ENCODE data around the gene DNPH1.
A peak's percentile ranks its signal among the peaks of the same experiment; 100 is the strongest.

Gene DNPH1

DNA sequence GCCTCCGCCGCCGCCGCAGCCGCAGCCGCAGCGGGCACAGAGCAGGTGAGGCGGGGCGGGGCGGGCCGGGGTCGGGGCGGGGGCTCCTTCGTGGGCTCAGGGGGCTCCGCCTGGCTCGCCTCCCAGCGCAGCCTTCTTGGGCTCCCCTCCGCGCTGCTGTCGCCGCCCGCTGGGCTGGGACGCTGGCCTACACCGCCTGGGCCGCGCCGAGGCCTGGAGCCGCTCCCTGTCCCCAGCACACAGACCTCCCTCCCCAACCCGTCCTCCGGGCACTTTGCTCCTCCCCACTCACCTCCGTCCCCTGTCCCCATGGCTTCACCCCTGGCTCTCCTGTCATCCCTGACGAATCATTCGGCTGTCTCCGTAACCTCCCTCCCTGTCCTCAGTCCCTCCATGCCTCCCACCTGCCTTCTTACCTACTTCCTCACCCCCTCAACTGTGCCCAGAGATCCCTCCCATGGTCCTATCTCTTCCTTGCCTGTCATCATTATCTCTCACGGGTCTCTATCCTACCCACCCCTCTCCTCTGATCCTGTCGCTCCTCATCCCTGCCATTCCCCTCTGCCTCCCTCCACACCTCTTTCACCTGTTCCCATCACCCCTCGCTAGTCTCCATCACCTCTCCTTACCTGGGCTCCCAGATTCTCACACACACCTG is 14.5 kb upstream of the DNPH1 start:
- DNase-seq, result no peak

DNA sequence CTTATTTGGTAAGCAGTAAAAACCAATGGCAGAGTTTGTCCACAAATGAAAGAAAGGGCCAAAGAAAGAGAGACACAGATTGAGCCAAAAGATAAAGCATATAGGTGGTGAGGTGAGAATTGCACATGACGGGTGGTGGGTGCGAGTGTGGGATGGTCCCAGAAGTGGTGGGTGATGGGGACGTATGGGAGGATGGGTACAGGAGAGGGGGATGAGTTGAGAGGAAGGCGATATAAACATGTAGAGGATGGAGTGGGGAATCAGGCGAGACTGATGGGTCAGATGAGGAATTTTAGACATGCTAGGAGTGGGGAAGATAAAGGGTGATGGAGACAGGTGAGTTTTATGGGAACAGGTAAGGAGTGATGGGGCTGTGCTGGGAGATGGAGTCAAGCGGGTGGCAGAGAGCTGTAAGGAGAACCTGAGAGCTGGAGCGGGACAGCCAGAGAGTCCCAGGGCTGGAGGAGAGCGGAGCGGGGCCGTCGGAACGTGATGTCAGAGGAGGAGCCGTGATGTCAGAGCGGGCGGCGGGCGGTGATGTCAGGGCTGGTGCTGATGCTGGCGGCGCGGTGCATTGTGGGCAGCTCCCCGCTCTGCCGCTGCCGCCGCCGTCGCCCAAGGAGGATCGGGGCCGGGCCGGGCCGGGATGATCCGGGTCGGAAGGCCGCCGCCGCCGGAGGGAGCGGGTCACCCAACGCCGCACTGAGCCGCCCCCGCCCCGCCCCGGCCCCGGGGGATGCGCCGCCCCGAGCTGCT is 13.8 kb upstream of the DNPH1 start, which contains the start of gene TTBK1:
TTBK1 (plus strand) TSS at position 574 of the 756 bp plus-strand sequence. CDS start 3,180 bp downstream, outside the sequence.
- peak; percentile 29 for DNase-seq

DNA sequence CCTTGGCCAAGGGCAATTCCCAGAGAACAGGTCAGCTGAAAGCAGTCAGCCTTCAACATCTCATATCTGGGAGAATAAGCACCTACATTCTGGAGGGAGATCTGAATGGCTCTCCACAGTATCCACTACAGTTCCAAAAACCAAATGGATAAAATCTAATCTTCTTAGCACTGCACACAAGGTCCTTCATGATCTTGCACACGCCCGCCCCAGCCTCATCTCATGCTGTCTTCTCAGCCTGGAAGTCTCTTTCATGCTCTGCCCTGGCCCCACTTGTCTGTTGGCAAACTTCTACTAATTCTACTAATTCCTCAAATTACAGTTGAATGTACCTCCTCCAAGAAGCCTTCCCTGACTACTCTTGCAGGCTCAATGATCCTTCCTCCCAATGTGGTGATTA is 12.2 kb upstream of the DNPH1 start:
- no peak for DNase-seq

DNA sequence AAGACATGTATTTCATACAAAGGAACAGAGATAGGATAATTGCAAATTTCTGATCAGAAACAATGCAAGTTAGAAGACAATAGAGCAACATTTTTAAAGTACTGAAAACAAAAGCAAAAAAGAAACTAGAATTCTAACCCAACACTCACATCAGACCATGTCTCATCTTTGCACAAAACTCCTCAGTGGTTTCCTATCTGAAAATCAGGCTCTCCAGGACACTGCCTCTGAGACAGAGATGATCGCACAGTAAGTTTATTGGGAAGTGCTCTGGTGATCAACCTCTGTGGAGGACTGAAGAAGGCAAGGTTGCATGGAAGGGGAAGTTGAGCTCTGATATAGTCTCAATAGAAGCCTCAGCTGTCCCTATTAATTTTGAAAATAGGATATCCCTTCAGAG is 11.7 kb upstream of the DNPH1 start:
- DNase-seq, result no peak

DNA sequence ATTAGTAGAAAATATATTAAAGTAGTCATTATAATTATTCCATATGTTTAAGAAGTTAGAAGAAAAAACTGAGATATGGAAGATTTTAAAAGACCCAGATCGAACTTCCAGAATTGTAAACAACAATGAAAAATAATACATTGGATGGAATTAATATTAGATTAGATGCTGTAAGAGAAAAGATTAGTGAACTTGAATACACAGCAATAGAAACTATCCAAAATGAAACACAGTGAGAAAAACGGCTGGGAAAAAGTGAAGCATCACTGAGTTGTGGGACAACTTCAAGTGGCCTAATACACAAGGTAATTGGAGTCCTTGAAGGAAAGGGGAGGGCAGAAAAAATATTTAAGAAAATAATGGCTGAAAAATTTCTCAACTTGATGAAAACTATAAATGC is 9.8 kb upstream of the DNPH1 start:
- no peak for DNase-seq

DNA sequence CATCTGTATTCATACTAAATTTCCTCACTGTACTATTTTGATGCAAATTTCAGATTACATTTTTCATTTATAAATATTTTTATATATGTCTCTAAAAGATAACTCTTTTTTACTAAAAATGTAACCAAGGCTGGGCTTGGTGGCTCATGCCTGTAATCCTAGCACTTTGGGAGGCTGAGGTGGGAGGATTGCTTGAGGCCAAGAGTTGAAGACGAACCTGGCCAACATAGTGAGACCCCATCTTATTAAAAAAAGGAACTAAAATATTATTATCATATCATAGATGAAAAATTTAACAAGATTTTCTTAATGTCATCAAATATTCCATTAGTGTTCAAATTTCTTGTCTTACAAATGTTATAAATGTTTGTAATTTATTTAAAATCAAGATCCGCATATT is 6.6 kb upstream of the DNPH1 start:
- no peak for DNase-seq

DNA sequence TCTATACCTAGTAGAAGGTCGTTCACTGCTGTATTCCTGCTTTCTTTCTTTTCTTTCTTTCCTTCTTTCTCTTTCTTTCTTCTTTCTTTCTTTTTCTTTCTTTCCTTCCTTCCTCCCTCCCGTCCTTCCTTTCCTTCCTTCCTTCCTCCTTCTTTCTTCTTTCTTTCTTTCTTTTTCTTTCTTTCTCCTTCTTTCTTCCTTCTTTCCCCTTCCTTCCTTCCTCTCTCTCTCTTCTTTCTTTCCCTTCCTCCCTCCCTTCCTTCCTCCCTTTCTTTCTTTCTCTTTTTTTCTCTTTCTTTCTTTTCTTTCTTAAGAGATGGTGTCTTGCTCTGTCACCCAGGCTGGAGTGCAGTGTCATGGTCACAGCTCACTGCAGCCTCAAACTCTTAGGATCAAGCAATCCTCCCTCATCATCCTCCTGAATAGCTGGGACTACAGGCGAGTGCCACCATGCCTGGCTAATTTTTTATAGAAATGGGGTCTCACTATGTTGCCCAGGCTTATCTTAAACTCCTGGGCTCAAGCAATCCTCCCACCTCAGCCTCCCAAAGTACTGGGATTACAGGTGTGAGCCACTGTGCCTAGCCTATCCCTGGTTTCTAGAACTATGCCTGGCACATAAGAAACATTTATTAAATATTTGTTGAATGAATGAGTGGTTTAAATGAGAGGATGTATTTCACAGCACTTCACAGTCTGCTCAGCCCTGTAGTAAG is 2.6 kb upstream of the DNPH1 start:
- DNase-seq, result no peak

DNA sequence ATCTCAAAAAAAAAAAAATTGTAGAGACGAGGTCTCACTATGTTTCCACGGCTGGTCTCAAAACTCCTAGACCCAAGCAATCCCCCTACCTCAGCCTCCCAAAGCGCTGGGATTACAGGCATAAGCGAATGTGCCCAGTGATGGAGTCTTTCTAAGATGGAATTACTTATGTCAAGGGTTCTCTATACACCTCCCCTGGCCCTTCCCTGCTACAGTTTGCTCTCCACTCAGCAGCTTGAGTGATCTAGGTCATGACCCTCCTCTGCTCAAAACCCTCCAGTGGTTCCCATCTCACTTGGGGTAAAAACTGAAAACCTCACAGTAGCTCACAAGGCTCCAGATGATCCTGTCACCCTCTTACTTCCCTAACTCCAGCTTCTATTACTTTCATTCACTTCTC is 1.8 kb upstream of the DNPH1 start:
- no peak for DNase-seq

DNA sequence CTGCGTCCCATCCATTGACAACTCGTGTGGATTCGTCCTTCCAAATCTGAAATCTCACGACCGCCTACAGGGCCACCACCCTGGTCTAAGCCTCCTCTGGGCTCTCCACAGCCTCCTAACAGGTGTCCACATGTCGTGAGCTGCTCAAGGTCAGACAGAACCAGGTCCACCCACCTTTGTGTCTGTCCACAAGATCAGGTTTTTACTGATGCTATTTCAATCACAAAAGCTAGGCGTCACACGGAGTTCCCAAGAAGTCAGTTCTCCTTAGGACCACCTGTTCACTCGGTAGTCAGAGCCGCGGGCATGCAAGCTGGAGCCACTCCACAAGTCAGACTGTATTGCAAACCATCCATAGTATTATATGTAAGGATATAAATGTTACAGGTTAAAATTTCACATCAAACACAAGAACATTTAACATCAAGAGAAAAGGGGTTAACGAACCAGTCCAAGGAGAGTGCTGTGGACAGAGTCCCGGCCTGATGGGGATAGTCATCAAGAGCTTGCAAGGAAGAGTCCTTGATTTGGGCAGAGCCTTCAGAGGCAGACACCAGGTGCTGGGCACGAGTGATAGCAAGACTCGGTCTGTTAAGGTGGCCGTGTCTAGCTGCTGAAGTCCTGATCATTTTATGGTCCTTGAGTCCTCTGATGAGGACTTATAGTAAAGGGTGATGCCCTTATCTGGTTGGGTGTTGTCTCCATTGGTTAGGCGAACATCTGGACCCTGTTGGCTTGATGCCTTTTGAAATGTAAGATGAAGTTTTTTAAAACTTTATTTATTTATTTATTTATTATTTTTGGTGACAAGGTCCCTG is 731 bp upstream of the DNPH1 start:
- no peak for DNase-seq

DNA sequence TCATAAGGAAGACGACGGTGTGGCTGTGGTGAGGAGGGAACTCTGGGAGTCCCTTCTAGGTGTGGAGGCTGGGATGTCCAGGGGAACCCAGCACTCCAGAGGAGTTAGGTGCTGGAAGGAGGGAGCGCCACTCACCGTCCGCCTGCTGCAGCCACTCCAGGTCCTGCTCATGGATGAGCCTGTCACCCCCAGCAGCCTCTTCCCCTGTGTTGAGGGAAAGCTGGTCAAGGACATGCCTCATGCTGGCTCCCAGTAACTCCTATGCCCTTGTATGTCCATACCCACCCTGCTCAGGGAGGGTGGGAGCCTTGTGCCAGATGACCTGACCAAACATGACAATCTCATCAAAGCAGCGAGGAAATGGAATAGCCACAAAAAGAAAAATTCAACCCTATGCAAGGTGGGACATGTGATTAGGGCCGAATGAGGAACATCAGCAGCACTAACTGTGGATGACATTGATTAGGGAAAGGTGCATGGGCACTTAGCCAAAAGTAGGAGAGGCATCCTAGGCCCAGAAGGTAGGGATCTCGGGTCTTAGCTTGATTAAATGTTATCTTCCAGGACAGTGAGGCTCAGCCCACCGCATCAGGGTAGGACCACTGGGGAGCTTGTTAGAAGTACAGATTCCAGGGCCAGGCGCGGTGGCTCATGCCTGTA is 3.0 kb downstream of the DNPH1 start:
- DNase-seq, result no peak

DNA sequence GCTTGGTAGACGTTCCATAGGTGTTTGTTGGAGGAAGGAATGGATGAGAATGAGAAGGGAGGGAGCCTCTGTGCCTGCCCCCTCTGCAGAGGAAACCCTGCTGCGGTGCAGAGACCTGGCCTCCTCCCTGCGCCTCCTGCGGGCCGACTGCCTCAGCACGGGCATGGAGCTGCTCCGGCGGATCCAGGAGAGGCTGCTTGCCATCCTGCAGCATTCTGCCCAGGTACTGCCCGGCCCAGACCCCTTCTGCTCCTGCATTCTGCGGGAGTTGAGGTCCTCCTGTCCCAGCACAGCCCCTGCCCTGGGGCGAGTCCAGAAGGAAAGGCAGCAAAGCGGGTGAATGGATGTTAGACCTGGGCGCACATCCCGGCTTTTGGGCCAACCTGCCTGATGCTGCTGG is 6.1 kb downstream of the DNPH1 start:
- DNase-seq, result no peak

DNA sequence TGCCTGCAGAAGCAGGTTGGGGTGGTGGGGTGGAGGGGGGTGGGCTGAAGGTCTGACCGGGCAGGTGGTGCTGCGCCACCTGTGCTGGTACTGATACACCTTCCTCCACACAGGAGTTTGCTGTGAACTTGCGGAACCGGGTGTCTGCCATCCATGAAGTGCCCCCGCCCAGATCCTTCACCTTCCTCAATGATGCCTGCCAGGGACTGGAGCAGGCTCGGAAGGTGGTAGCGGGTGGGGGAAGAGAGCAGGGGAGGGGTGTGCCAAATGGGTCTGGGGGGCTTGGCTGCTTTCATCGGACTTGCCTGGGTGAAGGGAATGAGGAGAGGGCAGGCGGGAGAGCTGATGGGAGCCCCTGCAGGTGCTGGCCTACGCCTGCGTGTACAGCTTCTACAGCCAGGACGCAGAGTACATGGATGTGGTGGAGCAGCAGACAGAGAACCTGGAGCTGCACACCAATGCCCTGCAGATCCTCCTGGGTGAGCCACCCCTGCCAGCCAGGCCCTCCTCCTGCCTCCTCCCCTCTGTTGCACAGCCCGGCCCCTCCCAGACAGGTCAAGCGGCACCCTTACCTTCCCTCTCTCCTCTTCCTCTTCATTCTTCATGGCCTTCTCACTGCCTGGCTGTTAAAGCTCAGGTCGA is 6.7 kb downstream of the DNPH1 start:
- no peak for DNase-seq

DNA sequence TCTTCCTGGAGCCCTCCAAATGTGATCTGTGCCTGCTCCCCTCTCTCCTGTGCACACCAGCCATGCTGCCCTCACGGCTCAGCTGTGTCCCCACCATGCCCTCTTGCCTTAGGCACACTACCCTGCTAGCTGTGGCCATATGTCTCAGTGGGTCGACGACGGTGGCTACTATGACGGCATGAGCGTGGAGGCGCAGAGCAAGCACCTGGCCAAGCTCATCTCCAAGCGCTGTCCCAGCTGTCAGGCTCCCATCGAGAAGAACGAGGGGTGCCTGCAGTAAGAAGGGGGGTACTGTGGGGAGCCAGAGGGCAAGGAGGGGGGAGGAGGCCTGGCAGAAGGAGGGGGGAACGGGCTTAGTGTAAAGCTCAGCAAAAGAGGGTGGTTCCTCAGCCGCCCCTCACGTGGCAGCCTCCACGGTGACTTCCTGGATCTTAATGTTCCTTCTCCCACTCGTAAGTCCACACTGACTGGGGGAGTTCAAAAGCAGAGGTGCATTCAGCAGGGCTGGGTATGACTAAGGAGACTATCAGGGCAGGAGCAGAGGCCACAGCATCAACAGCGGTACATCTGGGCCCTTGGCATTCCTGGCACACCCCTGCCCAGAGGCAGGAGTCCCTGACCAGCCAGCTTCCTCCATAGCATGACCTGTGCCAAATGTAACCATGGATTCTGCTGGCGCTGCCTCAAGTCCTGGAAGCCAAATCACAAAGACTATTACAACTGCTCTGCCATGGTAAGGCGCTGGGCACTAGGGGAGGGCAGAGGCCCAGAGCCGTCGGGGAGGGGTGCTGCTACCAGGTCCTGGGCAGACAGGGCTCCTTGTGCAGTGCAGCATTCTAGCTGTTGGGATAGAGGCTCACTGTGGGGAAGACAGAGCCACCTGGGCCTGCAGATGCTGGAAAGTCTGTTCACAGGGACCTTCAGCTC is 8.0 kb downstream of the DNPH1 start:
- DNase-seq, result no peak

DNA sequence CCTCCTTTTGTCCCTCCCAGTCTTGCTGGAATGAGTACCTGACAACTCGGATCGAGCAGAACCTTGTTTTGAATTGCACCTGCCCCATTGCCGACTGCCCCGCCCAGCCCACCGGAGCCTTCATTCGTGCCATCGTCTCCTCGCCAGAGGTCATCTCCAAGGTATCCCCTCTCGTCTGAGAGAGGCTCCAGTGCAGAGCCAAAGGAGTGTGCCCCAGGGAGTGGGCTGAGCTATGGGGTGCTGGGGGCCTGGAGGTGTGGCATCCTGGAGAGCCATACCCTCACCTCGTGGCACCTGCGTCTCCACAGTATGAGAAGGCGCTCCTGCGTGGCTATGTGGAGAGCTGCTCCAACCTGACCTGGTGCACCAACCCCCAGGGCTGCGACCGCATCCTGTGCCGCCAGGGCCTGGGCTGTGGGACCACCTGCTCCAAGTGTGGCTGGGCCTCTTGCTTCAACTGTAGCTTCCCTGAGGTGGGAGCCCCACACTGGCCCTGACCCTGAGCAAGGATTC is 8.8 kb downstream of the DNPH1 start:
- DNase-seq, result no peak

DNA sequence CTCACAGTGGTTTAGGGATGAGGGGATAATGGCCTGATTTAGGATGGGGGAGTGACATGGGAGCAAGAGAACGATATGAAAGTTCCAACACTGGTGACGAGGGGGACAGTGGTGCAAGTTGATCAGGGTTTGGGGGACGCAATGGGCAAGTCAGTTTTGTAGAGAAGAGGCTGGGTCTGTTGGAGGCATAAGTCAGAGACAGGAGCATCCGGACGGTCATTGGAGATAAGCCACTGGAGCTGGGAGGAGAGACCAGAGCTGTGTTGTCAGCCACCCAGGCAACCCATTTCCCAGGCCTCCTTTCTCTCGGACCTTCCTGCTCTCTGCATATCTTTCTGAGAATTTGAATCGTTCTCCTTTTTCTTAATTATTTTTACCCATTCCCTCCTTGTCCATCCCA is 9.5 kb downstream of the DNPH1 start:
- DNase-seq, result no peak

DNA sequence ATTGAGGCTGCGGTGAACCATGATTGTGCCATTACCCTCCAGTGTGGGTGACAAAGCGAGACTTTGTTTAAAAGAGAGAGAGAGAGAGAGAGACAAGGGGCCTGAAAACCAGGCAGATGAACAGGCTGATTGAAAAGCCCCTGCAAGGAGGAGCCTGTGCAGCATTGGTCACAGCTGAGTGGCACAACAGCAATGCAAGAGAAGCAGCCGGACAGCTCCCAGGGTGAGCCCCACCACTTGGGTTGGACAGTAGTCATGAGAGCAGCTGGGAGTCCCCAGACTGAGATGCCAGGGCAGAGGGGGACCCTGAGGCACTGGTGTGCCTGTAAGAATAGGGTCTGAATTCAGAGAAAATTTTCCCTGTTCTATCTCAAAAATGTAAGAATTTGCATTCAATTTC is 10.2 kb downstream of the DNPH1 start:
- DNase-seq, result no peak

DNA sequence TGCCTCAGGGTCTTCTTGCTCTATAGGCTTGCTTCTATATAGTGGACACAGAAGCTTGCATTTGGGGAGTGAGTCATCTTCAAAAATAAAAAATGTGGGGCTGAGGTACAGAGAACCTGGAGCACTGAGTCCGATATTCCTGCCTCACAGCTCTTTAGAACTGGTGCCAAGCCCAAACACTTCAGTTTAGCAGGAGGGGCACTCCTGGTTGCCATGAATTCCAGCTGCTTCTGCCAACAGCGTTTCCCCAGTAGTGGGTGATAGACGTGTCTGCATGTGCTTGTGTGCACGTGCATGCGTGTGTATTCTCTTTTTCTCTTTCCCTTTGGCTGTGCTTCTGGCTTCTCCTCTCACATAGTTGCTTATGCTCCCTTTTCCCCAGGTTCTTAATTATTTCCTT is 11.9 kb downstream of the DNPH1 start:
- DNase-seq, result no peak

DNA sequence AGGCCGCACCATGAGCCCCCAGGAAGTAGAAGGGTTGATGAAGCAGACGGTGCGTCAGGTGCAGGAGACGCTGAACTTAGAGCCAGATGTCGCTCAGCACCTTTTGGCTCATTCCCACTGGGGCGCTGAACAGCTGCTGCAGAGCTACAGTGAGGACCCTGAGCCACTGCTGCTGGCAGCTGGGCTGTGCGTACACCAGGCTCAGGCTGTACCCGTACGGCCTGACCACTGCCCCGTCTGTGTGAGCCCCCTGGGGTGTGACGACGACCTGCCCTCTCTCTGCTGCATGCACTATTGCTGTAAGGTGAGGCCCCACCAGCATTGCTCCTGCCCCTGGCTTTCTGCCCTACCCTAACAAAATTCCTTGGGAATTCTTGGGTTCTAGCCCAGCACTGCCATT is 13.1 kb downstream of the DNPH1 start:
- no peak for DNase-seq

DNA sequence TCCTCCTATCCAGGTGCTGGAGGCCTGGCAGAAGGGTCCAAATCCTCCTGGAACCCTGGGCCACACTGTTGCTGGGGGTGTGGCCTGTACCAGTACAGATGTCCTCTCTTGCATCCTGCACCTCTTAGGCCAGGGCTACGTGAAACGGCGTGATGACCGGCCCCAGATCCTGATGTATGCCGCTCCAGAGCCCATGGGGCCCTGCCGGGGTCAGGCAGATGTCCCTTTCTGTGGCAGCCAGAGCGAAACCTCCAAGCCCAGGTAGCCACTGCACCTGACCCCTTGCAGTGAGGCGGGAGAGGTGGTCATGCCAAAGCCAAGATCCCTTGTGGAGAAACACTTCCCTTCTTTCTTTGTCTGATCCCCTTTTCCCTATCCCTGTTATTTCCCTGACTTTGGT is 14.2 kb downstream of the DNPH1 start:
- no peak for DNase-seq

DNA sequence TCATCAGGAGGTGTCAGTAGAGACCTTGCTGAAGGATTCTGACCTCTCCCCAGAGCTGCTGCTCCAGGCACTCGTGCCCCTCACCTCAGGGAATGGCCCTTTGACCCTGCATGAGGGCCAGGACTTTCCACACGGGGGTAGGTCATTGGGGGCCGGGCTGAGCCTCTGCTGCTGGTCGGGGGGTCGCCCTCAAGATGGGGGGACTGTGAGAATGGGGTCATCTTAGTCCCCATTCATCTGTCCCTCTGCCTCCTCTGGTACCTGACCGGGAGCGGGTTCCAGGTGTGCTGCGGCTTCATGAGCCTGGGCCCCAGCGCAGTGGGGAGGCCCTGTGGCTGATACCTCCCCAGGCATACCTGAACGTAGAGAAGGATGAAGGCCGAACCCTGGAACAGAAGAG is 15.8 kb downstream of the DNPH1 start:
- DNase-seq, result no peak

DNA sequence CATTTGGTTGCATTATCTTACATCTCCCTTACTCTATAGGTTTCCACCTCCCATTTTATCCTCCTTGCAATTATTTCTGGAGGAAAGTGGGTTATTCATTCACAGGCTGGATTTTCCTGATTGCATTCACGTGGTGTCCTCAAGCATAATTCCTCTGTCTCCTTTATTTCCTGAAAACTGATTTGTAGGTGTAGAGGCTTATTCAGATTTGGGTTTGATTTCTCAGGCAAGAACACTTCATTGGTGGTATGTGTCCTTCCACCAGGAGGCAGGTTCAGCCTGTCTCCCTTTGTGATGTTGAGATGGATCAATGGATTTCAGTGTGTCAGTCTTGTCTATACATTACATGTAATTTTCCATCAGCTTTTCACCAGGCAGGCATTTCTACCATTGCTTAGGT is 17.3 kb downstream of the DNPH1 start:
- DNase-seq, result no peak
